Heart left ventricle (tissue), 16 donors: ENCODE measurements around the gene EXD3. TPM values are rescaled to one million over a fixed set of nuclear protein-coding genes. Genes with fewer than 3 reads are reported as not detected.

Experiments
- ATAC-seq, 4 donors: fragments of 200-7000 bp; cut with Tn5 transposase; one replicate each; pipeline ENCODE4 v1.9.1; 2020 to 2022; ENCODE audit warnings: moderate library complexity in 4 of 4, mild to moderate bottlenecking in 3 of 4, moderate number of reproducible peaks in 1 of 4
- DNase-seq, 5 donors: peaks; one replicate each; pipeline ENCODE4 v3.0.0-alpha.2; 2020
- H3K27ac ChIP-seq, 12 donors: fragments of 200-600 bp; sonication (generic) in 4 of 12; one replicate each; pipeline versions ENCODE4 v1.5.0 to v1.8.0; 2016 to 2022; ENCODE audit warnings: mild to moderate bottlenecking in 2 of 12
- H3K27me3 ChIP-seq, 9 donors: fragments of 200-600 bp; sonication (generic) in 2 of 9; one replicate each; pipeline versions ENCODE4 v1.5.1 to v1.8.0; 2016 to 2022; ENCODE audit warnings: mild to moderate bottlenecking in 3 of 9
- H3K36me3 ChIP-seq, 9 donors: fragments of 200-600 bp; sonication (generic) in 2 of 9; one replicate each; pipeline versions ENCODE4 v1.5.0 to v1.8.0; 2018 to 2022; ENCODE audit warnings: mild to moderate bottlenecking in 2 of 9
- H3K4me1 ChIP-seq, 12 donors: fragments of 200-600 bp; sonication (generic) in 4 of 12; one replicate each; pipeline versions ENCODE4 v1.5.0 to v1.8.0; 2016 to 2022; ENCODE audit warnings: mild to moderate bottlenecking in 3 of 12
- H3K4me3 ChIP-seq, 12 donors: fragments of 200-600 bp; sonication (generic) in 4 of 12; one replicate each; pipeline versions ENCODE4 v1.5.0 to v1.8.0; 2017 to 2022; ENCODE audit warnings: mild to moderate bottlenecking in 9 of 12, moderate library complexity in 4 of 12
- H3K9me3 ChIP-seq, 12 donors: fragments of 200-600 bp; sonication (generic) in 4 of 12; one replicate each; pipeline versions ENCODE4 v1.5.0 to v1.8.0; 2016 to 2022; ENCODE audit warnings: mild to moderate bottlenecking in 1 of 12
- POLR2A ChIP-seq, 2 donors: fragments of 450-650 bp; IDR thresholded peaks; one replicate each; pipeline ENCODE4 v1.6.1; 2017; ENCODE audit warnings: antibody characterized with exemption in 2 of 2, mild to moderate bottlenecking in 2 of 2, moderate library complexity in 2 of 2
- WGBS, 4 donors: extraction: QIAGEN DNeasy Blood & Tissue Kit in 2 of 4; methylation state at CpG; one replicate each; pipeline versions ENCODE4 v1.1.5 to v1.1.7; 2013 to 2018; 5-methylcytosine and 5-hydroxymethylcytosine counted together
- intact Hi-C, 10 donors: fragments of 100-400 bp; cut with DNase I; formaldehyde crosslinking; loops; one replicate each; pipeline versions ENCODE4 v1.11.1 to v1.14.2; 2022
- polyA plus RNA-seq, 2 donors: library from polyadenylated mRNA; stranded (reverse); fragments of 200-250 nt; gene quantifications; one replicate each; pipeline ENCODE4 v1.2.3, GENCODE V29; 2013
- total RNA-seq, 9 donors: library from RNA; depleted of rRNA in 2 of 9; stranded (reverse); fragments of >200 nt in 2 of 9; fragmentation: NEBNext Ultra II Directional in 3 of 9; extraction: Animal tissue kit (Norgen Biotek cat#: 25700) in 3 of 9; gene quantifications; one replicate each; pipeline versions ENCODE4 v1.1.0 to v1.2.4, GENCODE V29; 2016 to 2023
- TF ChIP-seq, protein P1 (sequence below), 12 donors: fragments of 200-600 bp; sonication (generic) in 4 of 12; IDR thresholded peaks; one replicate each; pipeline versions ENCODE4 v1.5.0 to v1.8.0; 2018 to 2022; ENCODE audit warnings: antibody characterized with exemption in 12 of 12, mild to moderate bottlenecking in 5 of 12
- donor health status: ischemic (EF 13 %, LVEDD 7.1; RV severe dilation, severe dysfunction).
- donor health status: healthy with polysubstance abuse.
- donor health status: DM: no; HTN: yes; CAD: no.
- donor health status: DM: no; HTN: no; CAD: no.
- donor health status: ischemic (EF 25% LVEDD 6.9; RV normal size, moderate dysfunction).
- donor health status: ischemic (EF 25% LVEDD 5.7; RV mildly dilated, moderate dysfunction).
- donor health status: healthy.
- donor health status: DM: yes; HTN: yes; CAD: no.
- donor health status: ischemic (EF 35%, LVEDD 5.7; RV mildly dilated, moderate dysfunction).
- donor health status: nonischemic (EF 11% LVEDD 7.7; RV severe dilation, severe dysfunction).
- donor health status: DM: yes; HTN: yes; CAD: no.
- donor health status: PGD.
- donor health status: ischemic (EF 29% LVEDD 5.4; RV normal size, mild dysfunction).
- donor health status: nonischemic (EF 23%, LVEDD 6.1; RV moderate dilation, normal function).

The EXD3 gene
- total and polyA plus RNA-seq, 11 donors: 4.1 to 15.2 (median 8.6) TPM

DNA sequence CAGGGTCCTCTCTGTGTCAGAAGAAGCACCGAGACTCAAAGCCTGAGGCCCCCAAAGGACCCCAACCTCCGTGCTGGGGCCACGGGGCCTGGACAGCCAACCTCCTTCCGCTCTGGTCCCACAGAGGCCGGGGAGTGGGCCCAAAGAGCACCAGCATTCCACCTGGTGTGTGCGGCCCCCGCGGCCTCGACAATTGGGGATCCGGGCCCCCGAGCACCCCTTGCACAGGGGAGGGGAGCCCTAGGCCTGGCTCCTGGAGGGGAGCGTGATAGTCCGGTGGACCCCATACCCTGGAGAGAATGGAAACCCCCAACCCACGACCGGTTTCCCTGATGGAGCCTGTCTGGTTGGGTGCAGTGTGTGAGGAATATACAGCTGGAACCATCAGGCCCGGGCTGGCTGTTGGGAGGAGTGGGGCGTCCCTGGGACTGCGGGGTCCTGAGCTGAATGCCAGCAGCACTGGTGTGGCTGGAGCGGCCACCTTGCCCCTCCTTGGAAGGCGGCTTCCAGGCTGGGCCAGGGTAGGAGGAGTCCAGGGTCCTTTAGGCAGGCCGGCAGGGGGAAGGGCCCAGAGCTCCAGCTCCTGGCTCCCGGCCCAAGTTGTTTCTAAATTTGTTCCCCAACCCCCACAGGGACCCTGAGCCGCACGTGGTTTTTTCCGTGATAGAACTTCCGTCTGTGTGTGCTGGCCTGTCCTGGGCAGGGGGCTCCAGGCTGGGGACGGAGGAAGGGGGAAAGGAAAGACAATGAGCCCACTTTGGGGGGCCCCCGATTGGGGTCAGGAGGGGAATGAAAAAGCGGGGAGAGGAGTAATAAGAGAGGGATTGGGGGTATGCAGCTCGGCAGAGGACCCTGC, 146.3 kb downstream of the EXD3 start:
- Histone ChIP-seq H3K9me3 (no peaks in the 10 kb centered on the region), H3K4me1 (peaks cover 6 to 85% (median 45%) of the 10 kb centered on the region in 12 donors), H3K36me3 (peaks cover 0 to 38% (median 26%) of the 10 kb centered on the region in 9 donors), H3K27ac (peak overlapping the region; percentile 83 to 100 (median 98)), H3K4me3 (peak overlapping the region; percentile 19 to 71 (median 64)), H3K27me3 (no peaks in the 10 kb centered on the region)
- TF ChIP-seq, protein P1, sequence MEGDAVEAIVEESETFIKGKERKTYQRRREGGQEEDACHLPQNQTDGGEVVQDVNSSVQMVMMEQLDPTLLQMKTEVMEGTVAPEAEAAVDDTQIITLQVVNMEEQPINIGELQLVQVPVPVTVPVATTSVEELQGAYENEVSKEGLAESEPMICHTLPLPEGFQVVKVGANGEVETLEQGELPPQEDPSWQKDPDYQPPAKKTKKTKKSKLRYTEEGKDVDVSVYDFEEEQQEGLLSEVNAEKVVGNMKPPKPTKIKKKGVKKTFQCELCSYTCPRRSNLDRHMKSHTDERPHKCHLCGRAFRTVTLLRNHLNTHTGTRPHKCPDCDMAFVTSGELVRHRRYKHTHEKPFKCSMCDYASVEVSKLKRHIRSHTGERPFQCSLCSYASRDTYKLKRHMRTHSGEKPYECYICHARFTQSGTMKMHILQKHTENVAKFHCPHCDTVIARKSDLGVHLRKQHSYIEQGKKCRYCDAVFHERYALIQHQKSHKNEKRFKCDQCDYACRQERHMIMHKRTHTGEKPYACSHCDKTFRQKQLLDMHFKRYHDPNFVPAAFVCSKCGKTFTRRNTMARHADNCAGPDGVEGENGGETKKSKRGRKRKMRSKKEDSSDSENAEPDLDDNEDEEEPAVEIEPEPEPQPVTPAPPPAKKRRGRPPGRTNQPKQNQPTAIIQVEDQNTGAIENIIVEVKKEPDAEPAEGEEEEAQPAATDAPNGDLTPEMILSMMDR (IDR thresholded peaks at IDR 0.05): no peak
- TF ChIP-seq POLR2A (IDR thresholded peaks at IDR 0.05): no peak
- 3 to 28% (median 17%) methylated on average over 10 to 30 of the region's 30 CpGs for WGBS, 4 donors
- ATAC-seq (peak; percentile 59 to 88 (median 82)), DNase-seq (peak; percentile 91 to 95 (median 93))
- intact Hi-C loops: loop anchor here in 2 of 10 donors (2.0 kb wide), 1 partner anchor 36 kb away; the partner anchor contains the start of gene TUBB4B (in 2 of the 2)

DNA sequence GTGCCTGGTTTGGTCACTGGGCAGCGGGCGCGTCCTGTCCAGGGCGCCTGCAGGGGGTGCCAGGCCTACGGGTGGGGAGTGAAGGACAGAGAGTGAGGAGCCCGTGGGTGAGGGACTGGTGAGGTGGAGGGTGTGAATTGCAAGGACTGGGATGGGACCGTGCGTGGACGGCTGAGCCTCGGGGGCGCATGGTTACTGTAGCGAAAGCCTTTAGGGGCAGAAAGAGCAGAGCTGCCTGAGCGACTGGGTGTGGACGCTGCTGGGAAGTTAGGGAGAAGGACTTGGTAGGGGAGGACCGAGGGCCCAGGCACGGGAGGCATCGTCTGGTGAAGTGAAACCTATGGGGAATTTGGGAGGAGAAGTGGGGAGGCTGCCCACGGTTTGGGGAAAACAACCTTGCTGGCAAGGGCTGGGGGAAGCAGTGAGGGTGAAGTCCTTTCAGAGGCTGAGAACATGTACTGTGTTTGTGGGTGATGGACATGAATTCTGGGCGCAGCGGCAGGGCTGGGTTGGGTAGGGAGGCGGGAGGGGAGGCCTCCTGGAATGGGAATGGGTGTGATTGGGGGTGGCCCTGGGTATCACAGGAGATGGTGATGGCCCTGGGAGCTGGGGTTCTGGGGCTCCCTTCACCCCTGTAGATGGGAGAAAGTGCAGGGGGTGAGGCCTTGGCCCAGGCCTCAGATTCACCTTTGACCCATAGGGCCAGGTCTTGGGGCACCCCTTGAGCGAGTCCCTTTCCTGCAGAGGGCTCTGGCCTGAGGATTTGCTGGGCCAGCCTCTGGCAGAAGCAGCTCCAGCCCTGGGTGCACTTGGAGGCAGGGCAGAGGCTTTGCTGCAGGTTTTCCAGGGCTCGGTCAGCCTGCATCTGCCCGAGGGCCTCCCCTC, 147.1 kb downstream of the EXD3 start:
- Histone ChIP-seq H3K4me1 (peaks cover 6 to 87% (median 49%) of the 10 kb centered on the region in 12 donors), H3K27ac (peak overlapping the region; percentile 83 to 100 (median 98)), H3K9me3 (no peaks in the 10 kb centered on the region), H3K4me3 (peak overlapping the region in 2 of 12 donors; percentile 63 to 71), H3K27me3 (no peaks in the 10 kb centered on the region), H3K36me3 (peaks cover 0 to 41% (median 26%) of the 10 kb centered on the region in 9 donors)
- intact Hi-C loops: loop anchor here in 2 of 10 donors (2.0 kb wide), 1 partner anchor 35 kb away; the partner anchor contains the start of gene TUBB4B (in 2 of the 2)
- ATAC-seq (no peak), DNase-seq (peak in 3 of 5 donors; percentile 12 to 27 (median 21))
- 81 to 83% (median 82%) methylated on average over 23 to 24 of the region's 24 CpGs for WGBS, 4 donors
- TF ChIP-seq, protein P1 (IDR thresholded peaks at IDR 0.05): no peak
- no peak for TF ChIP-seq POLR2A (IDR thresholded peaks at IDR 0.05)

DNA sequence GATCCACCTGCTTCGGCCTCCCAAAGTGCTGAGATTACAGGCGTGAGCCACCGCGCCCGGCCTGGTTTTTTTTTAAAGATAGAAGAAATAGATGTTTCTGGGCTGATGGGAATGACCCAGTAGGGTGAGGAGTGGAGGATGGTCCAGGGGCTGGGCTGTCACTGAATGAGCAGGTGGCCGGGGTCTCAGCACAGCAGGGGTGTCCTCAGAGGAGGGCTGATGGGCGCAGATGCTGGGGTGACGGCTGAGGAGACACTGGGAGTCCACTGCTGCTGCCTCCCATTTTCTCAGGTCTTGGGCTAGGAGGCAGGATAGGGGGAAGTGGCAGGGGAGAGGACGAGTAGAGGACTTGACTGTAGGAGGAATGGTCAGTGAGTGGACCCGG, 147.8 kb downstream of the EXD3 start:
- intact Hi-C loops: no loop called here
- Histone ChIP-seq H3K36me3 (peaks cover 0 to 46% (median 30%) of the 10 kb centered on the region in 9 donors), H3K4me1 (peaks cover 6 to 87% (median 50%) of the 10 kb centered on the region in 12 donors), H3K27me3 (no peaks in the 10 kb centered on the region), H3K27ac (peak overlapping the region in 8 of 12 donors; percentile 94 to 100 (median 98)), H3K9me3 (no peaks in the 10 kb centered on the region), H3K4me3 (no peak overlapping the region)
- ATAC-seq: no peak
- WGBS, 4 donors: 85 to 92% (median 88%) methylated on average over 10 of the region's 10 CpGs
- TF ChIP-seq POLR2A (IDR thresholded peaks at IDR 0.05): no peak
- peak in 1 of 5 donors; percentile 5 for DNase-seq

DNA sequence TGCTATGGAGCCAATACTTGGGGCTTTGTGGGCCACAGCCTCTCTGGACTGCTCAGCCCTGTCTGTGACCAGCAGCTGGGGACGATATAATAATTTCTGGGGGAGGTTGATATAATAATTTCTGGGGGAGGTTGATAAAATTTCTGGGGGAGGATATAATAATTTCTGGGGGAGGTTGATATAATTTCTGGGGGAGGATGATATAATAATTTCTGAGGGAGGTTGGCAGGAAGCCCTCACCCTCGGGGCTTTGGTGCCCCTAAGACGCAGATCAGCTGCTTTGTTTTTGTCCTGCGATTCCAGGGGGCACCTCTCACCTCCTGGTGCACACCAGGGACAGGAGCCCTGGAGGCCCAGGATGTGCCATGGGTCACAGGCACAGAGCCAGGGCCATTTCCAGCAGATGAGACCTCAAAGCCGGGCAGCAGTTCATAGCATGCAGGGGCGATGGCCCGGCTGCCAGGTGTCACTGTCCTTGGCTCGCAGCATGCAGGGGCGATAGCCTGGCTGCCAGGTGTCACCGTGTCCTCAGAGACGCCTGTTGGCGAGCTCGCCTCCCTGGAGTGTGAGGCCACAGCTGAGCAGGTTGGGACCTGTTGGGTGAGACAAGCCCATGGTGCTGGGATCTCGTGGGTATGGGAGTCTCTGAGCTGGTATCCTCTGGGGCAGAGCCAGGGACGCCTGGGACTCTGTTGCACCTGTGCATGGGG, 149.2 kb downstream of the EXD3 start:
- peak in 2 of 5 donors; percentile 15 to 38 for DNase-seq
- intact Hi-C loops: no loop called here
- peaks cover 0 to 43% (median 21%) of the 10 kb centered on the region in 9 donors for H3K36me3 ChIP-seq

More for the DNA sequence above, 149.2 kb downstream of the EXD3 start:
- TF ChIP-seq, protein P1 (IDR thresholded peaks at IDR 0.05): no peak
- TF ChIP-seq POLR2A (IDR thresholded peaks at IDR 0.05): no peak
- Histone ChIP-seq H3K4me1 (peaks cover 9 to 87% (median 56%) of the 10 kb centered on the region in 12 donors), H3K27ac (peak overlapping the region in 1 of 12 donors; percentile 1), H3K9me3 (no peaks in the 10 kb centered on the region), H3K4me3 (no peak overlapping the region), H3K27me3 (no peaks in the 10 kb centered on the region)
- 61 to 75% (median 70%) methylated on average over 4 to 15 of the region's 15 CpGs for WGBS, 4 donors
- ATAC-seq: no peak
